Neural progenitor cell (in vitro differentiated cells): Measurements from ENCODE around the gene CHKB. TPM values are rescaled to one million over a fixed set of nuclear protein-coding genes. Genes with fewer than 3 reads are reported as not detected.

Experiments used
- DNase-seq: peaks from one replicate; pipeline ENCODE4 v3.0.0-alpha.2; 2016; ENCODE audit warnings: low spot score
- H2AFZ ChIP-seq: fragments of 200-600 bp; sonication (generic); replicated peaks from 2 replicates; pipeline ENCODE4 v1.6.1; 2016; ENCODE audit warnings: antibody characterized with exemption
- H3F3A ChIP-seq: fragments of 200-600 bp; sonication (generic); 2 replicates; pipeline ENCODE4 v1.6.1; 2016; ENCODE audit warnings: antibody characterized with exemption, low read depth
- H3K27ac ChIP-seq: fragments of 200-600 bp; sonication (generic); 2 replicates; pipeline ENCODE4 v1.5.1; 2016; ENCODE audit warnings: mild to moderate bottlenecking
- H3K27me3 ChIP-seq: fragments of 200-600 bp; sonication (generic); 2 replicates; pipeline ENCODE4 v1.6.1; 2016; ENCODE audit warnings: mild to moderate bottlenecking, moderate library complexity
- H3K36me3 ChIP-seq: fragments of 200-600 bp; sonication (generic); 2 replicates; pipeline ENCODE4 v1.5.1; 2016
- H3K4me1 ChIP-seq: fragments of 200-600 bp; sonication (generic); 2 replicates; pipeline ENCODE4 v1.6.1; 2016; ENCODE audit warnings: mixed run types
- H3K4me2 ChIP-seq: fragments of 200-600 bp; sonication (generic); 2 replicates; pipeline ENCODE4 v1.6.1; 2016
- H3K4me3 ChIP-seq: fragments of 200-600 bp; sonication (generic); 2 replicates; pipeline ENCODE4 v1.5.1; 2016
- H3K79me2 ChIP-seq: fragments of 200-600 bp; sonication (generic); 2 replicates; pipeline ENCODE4 v1.6.1; 2016; ENCODE audit warnings: low read depth
- H3K9ac ChIP-seq: fragments of 200-600 bp; sonication (generic); 2 replicates; pipeline ENCODE4 v1.6.1; 2016
- H3K9me3 ChIP-seq: fragments of 200-600 bp; sonication (generic); 2 replicates; pipeline ENCODE4 v1.5.1; 2016; ENCODE audit warnings: low read depth
- H4K20me1 ChIP-seq: fragments of 200-600 bp; sonication (generic); 2 replicates; pipeline ENCODE4 v1.6.1; 2016; ENCODE audit warnings: low read depth
- H3K27ac Mint-ChIP-seq: 3 replicates; pipeline ENCODE4 v1.8.0; 2021; ENCODE audit warnings: mixed read lengths
- H3K27me3 Mint-ChIP-seq: 2 replicates; pipeline ENCODE4 v1.8.0; 2022; ENCODE audit warnings: low read depth, mild to moderate bottlenecking, inconsistent platforms, moderate library complexity, mixed read lengths; ENCODE audit not compliant: insufficient read depth
- H3K36me3 Mint-ChIP-seq: 3 replicates; pipeline ENCODE4 v1.8.0; 2021; ENCODE audit warnings: mixed read lengths
- H3K4me1 Mint-ChIP-seq: 3 replicates; pipeline ENCODE4 v1.8.0; 2021; ENCODE audit warnings: mixed read lengths
- H3K4me3 Mint-ChIP-seq: 3 replicates; pipeline ENCODE4 v1.8.0; 2021; ENCODE audit warnings: mild to moderate bottlenecking, moderate library complexity, mixed read lengths
- H3K9me3 Mint-ChIP-seq: 3 replicates; pipeline ENCODE4 v1.8.0; 2020; ENCODE audit warnings: mixed read lengths
- EZH2 ChIP-seq: fragments of 200-600 bp; sonication (generic); IDR thresholded peaks from 2 replicates; pipeline ENCODE4 v1.6.1; 2017; ENCODE audit warnings: antibody characterized with exemption, mild to moderate bottlenecking, moderate library complexity
- EZH2phosphoT487 ChIP-seq: fragments of 200-600 bp; sonication (generic); IDR thresholded peaks from 2 replicates; pipeline ENCODE4 v1.6.1; 2017; ENCODE audit warnings: antibody characterized with exemption
- total RNA-seq: library from RNA; depleted of rRNA; stranded (reverse); fragments of >200 nt; gene quantifications from 2 replicates; pipeline ENCODE4 v1.2.3, GENCODE V29; 2015; ENCODE audit warnings: low replicate concordance
- TF ChIP-seq, protein P1 (sequence below): fragments of 200-600 bp; sonication (generic); IDR thresholded peaks from 2 replicates; pipeline ENCODE4 v1.5.1; 2017; ENCODE audit warnings: antibody characterized with exemption, mild to moderate bottlenecking

Gene CHKB
- total RNA-seq, 1 donor from 2014 or later = 67.4 TPM

DNA sequence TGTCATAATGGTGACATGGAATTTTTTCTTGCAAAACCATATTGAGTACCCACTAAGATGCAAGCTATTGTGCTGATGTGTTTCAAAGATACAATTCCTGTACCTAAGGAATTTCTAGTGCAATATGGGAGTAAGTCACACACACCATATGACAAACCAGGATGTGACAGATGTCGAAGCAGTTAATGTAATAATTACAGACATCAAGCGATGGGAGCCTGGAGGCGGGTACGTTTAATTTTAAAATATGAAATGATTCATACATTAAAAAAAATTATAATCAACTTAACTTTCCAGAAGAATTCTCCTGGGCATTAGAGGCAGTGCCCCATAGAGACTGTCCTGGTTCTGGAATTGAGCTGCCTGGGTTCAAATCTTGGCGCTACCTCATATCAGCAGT lies 25.9 kb downstream of the CHKB start:
- H3K4me3 Mint-ChIP-seq = no peak overlapping the region
- Histone ChIP-seq H3F3A (peaks cover 4% of the 10 kb centered on the region), H3K9me3 (no peaks in the 10 kb centered on the region), H3K27me3 (peaks cover 5% of the 10 kb centered on the region), H3K36me3 (no peaks in the 10 kb centered on the region), H3K9ac (no peak overlapping the region), H3K4me2 (no peak overlapping the region), H3K4me3 (no peak overlapping the region), H4K20me1 (no peaks in the 10 kb centered on the region), H2AFZ (no peak overlapping the region), H3K4me1 (no peaks in the 10 kb centered on the region), H3K27ac (no peak overlapping the region), H3K79me2 (no peaks in the 10 kb centered on the region)
- H3K9me3 Mint-ChIP-seq = no peaks in the 10 kb centered on the region
- TF ChIP-seq, protein P1, sequence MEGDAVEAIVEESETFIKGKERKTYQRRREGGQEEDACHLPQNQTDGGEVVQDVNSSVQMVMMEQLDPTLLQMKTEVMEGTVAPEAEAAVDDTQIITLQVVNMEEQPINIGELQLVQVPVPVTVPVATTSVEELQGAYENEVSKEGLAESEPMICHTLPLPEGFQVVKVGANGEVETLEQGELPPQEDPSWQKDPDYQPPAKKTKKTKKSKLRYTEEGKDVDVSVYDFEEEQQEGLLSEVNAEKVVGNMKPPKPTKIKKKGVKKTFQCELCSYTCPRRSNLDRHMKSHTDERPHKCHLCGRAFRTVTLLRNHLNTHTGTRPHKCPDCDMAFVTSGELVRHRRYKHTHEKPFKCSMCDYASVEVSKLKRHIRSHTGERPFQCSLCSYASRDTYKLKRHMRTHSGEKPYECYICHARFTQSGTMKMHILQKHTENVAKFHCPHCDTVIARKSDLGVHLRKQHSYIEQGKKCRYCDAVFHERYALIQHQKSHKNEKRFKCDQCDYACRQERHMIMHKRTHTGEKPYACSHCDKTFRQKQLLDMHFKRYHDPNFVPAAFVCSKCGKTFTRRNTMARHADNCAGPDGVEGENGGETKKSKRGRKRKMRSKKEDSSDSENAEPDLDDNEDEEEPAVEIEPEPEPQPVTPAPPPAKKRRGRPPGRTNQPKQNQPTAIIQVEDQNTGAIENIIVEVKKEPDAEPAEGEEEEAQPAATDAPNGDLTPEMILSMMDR = no peak
- TF ChIP-seq EZH2phosphoT487 = no peak
- TF ChIP-seq EZH2 = no peak
- H3K27ac Mint-ChIP-seq = no peak overlapping the region
- no peaks in the 10 kb centered on the region for H3K36me3 Mint-ChIP-seq
- H3K4me1 Mint-ChIP-seq = no peaks in the 10 kb centered on the region
- no peak for DNase-seq
- H3K27me3 Mint-ChIP-seq = peaks cover 13% of the 10 kb centered on the region

DNA sequence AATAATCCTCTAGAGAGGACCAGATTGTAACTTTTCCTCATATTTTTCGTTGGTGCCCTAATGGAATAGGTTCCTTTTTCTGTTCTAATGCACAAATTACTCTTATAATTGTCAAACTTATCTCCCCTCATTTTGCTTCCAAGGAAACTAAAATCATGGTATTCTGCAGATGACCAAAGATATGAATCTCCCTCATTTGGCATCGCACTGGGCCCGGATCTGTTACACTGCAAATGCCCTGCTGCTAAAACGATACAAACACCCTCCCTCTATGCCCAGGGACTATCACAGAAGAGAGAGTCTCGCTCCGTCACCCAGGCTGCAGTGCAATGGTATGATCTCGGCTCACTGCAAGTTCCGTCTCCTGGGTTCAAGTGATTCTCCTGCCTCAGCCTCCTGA lies 29.3 kb downstream of the CHKB start:
- H3K27me3 Mint-ChIP-seq = peaks cover 6% of the 10 kb centered on the region
- H4K20me1 ChIP-seq = no peaks in the 10 kb centered on the region

DNA sequence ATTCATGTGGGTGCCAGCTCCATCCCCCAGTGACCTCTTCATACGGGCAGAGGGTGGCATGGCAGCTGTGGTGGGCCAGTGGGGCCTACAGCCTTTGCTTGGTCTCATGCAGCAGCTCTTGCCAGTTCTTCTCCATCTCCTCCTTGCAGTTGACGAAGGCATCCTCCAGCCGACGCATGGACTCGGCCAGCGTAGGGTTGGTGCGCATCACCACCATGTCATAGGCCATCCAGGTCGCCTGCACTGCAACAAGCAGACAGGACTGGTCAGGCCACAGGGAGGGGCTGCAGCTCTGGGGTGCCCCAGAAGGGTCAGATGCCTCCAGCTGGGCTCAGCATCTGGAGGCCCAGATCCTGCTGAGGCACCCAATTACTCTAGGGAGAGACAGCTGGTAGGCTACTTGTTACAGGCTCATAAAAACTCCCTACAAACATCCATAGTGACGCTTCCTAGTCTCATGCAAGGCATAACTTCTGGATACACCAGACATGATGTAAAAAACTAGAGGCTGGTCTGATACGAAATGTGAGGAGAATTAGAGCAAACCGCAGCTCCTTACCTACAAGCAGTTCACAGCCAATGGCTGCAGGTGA lies 31.4 kb downstream of the CHKB start:
- Mint-ChIP-seq H3K9me3 (no peaks in the 10 kb centered on the region), H3K27ac (no peak overlapping the region), H3K36me3 (no peaks in the 10 kb centered on the region), H3K4me3 (no peak overlapping the region), H3K4me1 (no peaks in the 10 kb centered on the region), H3K27me3 (peaks cover 3% of the 10 kb centered on the region)
- DNase-seq = no peak
- no peaks in the 10 kb centered on the region for H3K36me3 ChIP-seq
- no peak overlapping the region for H3K4me2 ChIP-seq
- no peak overlapping the region for H2AFZ ChIP-seq
- no peak overlapping the region for H3K27ac ChIP-seq
- no peaks in the 10 kb centered on the region for H3K9me3 ChIP-seq
- no peak overlapping the region for H3K9ac ChIP-seq
- H3K27me3 ChIP-seq = no peaks in the 10 kb centered on the region
- H4K20me1 ChIP-seq = no peaks in the 10 kb centered on the region
- TF ChIP-seq, protein P1 = no peak
- TF ChIP-seq EZH2phosphoT487 = no peak
- TF ChIP-seq EZH2 = no peak
- no peaks in the 10 kb centered on the region for H3K4me1 ChIP-seq
- H3K79me2 ChIP-seq = no peaks in the 10 kb centered on the region
- H3F3A ChIP-seq = no peaks in the 10 kb centered on the region
- H3K4me3 ChIP-seq = no peak overlapping the region

More for the DNA sequence above, 29.3 kb downstream of the CHKB start:
- Histone ChIP-seq H3K4me2 (no peak overlapping the region), H2AFZ (no peak overlapping the region), H3K27me3 (no peaks in the 10 kb centered on the region), H3K4me3 (no peak overlapping the region), H3K4me1 (no peaks in the 10 kb centered on the region), H3K27ac (no peak overlapping the region), H3K79me2 (no peaks in the 10 kb centered on the region), H3K36me3 (no peaks in the 10 kb centered on the region), H3F3A (no peaks in the 10 kb centered on the region), H3K9me3 (no peaks in the 10 kb centered on the region), H3K9ac (no peak overlapping the region)
- Mint-ChIP-seq H3K4me1 (no peaks in the 10 kb centered on the region), H3K27ac (no peak overlapping the region), H3K36me3 (no peaks in the 10 kb centered on the region), H3K4me3 (no peak overlapping the region), H3K9me3 (no peaks in the 10 kb centered on the region)
- no peak for TF ChIP-seq EZH2phosphoT487
- no peak for TF ChIP-seq EZH2
- TF ChIP-seq, protein P1 = no peak
- DNase-seq = no peak
